Activated T-cell treated with anti-CD3 and anti-CD28 coated beads, Interleukin-2, amount 50 U/mL, for 24 hours (primary cell): Measurements from ENCODE around the gene EPM2A.

Experiments
- DNase-seq: peaks from one replicate; pipeline ENCODE4 v3.0.0-alpha.2; 2020
- H3K27ac Mint-ChIP-seq: 2 replicates; pipeline ENCODE4 v1.8.0; 2020; ENCODE audit warnings: mild to moderate bottlenecking, mixed read lengths
- H3K27me3 Mint-ChIP-seq: 2 replicates; pipeline ENCODE4 v1.8.0; 2020; ENCODE audit warnings: mixed read lengths
- H3K36me3 Mint-ChIP-seq: 2 replicates; pipeline ENCODE4 v1.8.0; 2020; ENCODE audit warnings: low read depth, mixed read lengths
- H3K4me1 Mint-ChIP-seq: 2 replicates; pipeline ENCODE4 v1.8.0; 2020; ENCODE audit warnings: low read depth, mixed read lengths
- H3K4me3 Mint-ChIP-seq: 2 replicates; pipeline ENCODE4 v1.8.0; 2020; ENCODE audit warnings: mild to moderate bottlenecking, moderate library complexity, mixed read lengths
- H3K9me3 Mint-ChIP-seq: 2 replicates; pipeline ENCODE4 v1.8.0; 2020; ENCODE audit warnings: mixed read lengths

The EPM2A gene

GRCh38 chr6:145735356-145736165, at the start of gene EPM2A:
Gene EPM2A, minus strand, starts transcription at chr6:145735520. Its CDS starts 22 bp downstream, at chr6:145735498.
- H3K4me3 Mint-ChIP-seq: peak within 1 kb of the TSS; percentile 91
- peak; percentile 86 for DNase-seq
- H3K9me3 Mint-ChIP-seq: peaks cover 6% of the 10 kb centered on the region
- H3K4me1 Mint-ChIP-seq: peaks cover 35% of the 10 kb centered on the region
- H3K36me3 Mint-ChIP-seq: peaks cover 7% of the 10 kb centered on the region
- no peaks in the 10 kb centered on the region for H3K27me3 Mint-ChIP-seq
- peak within 1 kb of the TSS; percentile 99 for H3K27ac Mint-ChIP-seq

GRCh38 chr6:145784683-145785082, 49.4 kb upstream of the EPM2A start:
- Mint-ChIP-seq H3K27me3 (no peaks in the 10 kb centered on the region), H3K4me3 (no peak overlapping the region), H3K4me1 (no peaks in the 10 kb centered on the region), H3K27ac (no peak overlapping the region), H3K9me3 (peaks cover 19% of the 10 kb centered on the region), H3K36me3 (peaks cover 11% of the 10 kb centered on the region)
- DNase-seq: no peak

GRCh38 chr6:145783796-145784195, 48.5 kb upstream of the EPM2A start:
- Mint-ChIP-seq H3K4me1 (no peaks in the 10 kb centered on the region), H3K27ac (no peak overlapping the region)

DNA sequence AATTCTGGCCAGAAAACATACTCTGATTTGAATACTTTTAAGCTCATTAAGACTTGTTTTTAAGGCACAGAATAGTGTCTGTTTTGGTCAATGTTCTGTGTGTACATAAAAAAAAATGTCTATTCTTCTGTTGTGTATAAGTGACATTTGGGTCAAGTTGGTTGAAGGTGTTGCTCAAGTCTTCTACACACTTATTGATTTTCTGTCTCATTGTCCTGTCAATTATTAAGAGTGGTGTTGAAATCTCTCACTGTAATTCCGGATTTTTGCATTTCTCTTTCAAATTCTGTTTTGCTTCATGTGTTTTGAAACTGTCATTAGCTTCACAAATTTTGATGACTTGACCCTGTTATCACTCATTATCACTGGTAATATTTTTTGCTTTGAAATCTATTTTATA, 37.5 kb upstream of the EPM2A start:
- Mint-ChIP-seq H3K4me3 (no peak overlapping the region), H3K9me3 (no peaks in the 10 kb centered on the region), H3K27ac (no peak overlapping the region), H3K36me3 (no peaks in the 10 kb centered on the region), H3K4me1 (no peaks in the 10 kb centered on the region), H3K27me3 (no peaks in the 10 kb centered on the region)
- DNase-seq: no peak

More at GRCh38 chr6:145783796-145784195, 48.5 kb upstream of the EPM2A start:
- Mint-ChIP-seq H3K4me3 (no peak overlapping the region), H3K27me3 (no peaks in the 10 kb centered on the region), H3K9me3 (peaks cover 18% of the 10 kb centered on the region), H3K36me3 (peaks cover 11% of the 10 kb centered on the region)
- DNase-seq: no peak

GRCh38 chr6:145765449-145765848, 30.1 kb upstream of the EPM2A start:
- DNase-seq: no peak
- no peaks in the 10 kb centered on the region for H3K9me3 Mint-ChIP-seq
- H3K4me1 Mint-ChIP-seq: no peaks in the 10 kb centered on the region
- H3K36me3 Mint-ChIP-seq: no peaks in the 10 kb centered on the region
- H3K4me3 Mint-ChIP-seq: no peak overlapping the region
- H3K27ac Mint-ChIP-seq: no peak overlapping the region
- no peaks in the 10 kb centered on the region for H3K27me3 Mint-ChIP-seq

- Mint-ChIP-seq H3K4me1 (no peaks in the 10 kb centered on the region), H3K27me3 (no peaks in the 10 kb centered on the region), H3K27ac (no peak overlapping the region), H3K36me3 (no peaks in the 10 kb centered on the region), H3K9me3 (no peaks in the 10 kb centered on the region), H3K4me3 (no peak overlapping the region)
- DNase-seq: no peak
Observed at GRCh38 chr6:145763742-145764141, 28.4 kb upstream of the EPM2A start.

DNA sequence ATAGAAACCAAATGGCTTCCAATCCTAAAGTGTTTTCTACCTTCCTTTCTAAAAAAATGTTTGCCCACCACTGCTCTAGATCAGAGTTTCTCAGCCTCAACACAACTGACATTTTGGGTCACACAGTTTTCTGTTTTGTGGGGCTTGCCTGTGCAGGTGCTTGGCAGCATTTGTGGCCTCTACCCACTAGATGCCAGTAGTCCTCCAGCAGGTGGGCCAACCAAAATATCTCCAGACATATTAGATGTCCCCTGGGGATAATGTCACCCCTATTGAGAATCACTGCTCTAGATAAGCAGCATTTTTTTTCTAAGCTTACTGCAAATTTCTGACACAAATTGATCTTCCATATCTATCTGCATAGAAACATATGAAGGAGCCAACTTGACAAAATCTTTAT, 26.3 kb upstream of the EPM2A start:
- H3K36me3 Mint-ChIP-seq: no peaks in the 10 kb centered on the region
- H3K27ac Mint-ChIP-seq: no peak overlapping the region
- H3K27me3 Mint-ChIP-seq: peaks cover 3% of the 10 kb centered on the region
- H3K4me1 Mint-ChIP-seq: no peaks in the 10 kb centered on the region
- H3K9me3 Mint-ChIP-seq: no peaks in the 10 kb centered on the region
- no peak overlapping the region for H3K4me3 Mint-ChIP-seq
- no peak for DNase-seq

DNA sequence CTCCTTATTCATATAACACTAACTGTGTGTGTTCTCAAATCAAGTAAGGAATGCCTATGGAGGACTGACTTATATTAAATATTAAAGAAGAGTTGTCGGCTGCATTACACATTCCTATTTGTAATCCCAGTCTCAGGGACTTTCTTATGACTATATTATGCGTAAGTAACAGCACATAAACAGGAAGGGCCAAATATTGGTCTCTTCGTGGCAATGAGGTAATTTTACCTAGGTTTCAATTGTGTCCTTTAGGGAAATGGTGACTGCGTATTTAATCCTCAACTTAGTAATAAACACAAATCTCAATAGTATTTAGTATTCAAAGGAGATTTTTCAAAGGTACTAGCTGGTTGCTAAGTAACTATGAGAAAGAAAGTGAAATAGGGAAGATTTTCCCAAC, 22.8 kb upstream of the EPM2A start:
- H3K27ac Mint-ChIP-seq: no peak overlapping the region
- H3K27me3 Mint-ChIP-seq: peaks cover 3% of the 10 kb centered on the region
- no peaks in the 10 kb centered on the region for H3K36me3 Mint-ChIP-seq
- H3K4me3 Mint-ChIP-seq: no peak overlapping the region
- DNase-seq: no peak
- no peaks in the 10 kb centered on the region for H3K4me1 Mint-ChIP-seq
- no peaks in the 10 kb centered on the region for H3K9me3 Mint-ChIP-seq

GRCh38 chr6:145756170-145756662, 20.9 kb upstream of the EPM2A start:
- DNase-seq: no peak
- no peaks in the 10 kb centered on the region for H3K9me3 Mint-ChIP-seq
- H3K4me1 Mint-ChIP-seq: no peaks in the 10 kb centered on the region
- H3K27ac Mint-ChIP-seq: no peak overlapping the region
- no peak overlapping the region for H3K4me3 Mint-ChIP-seq
- H3K27me3 Mint-ChIP-seq: peaks cover 3% of the 10 kb centered on the region
- H3K36me3 Mint-ChIP-seq: no peaks in the 10 kb centered on the region

- no peaks in the 10 kb centered on the region for H3K4me1 Mint-ChIP-seq
- H3K9me3 Mint-ChIP-seq: no peaks in the 10 kb centered on the region
- H3K4me3 Mint-ChIP-seq: no peak overlapping the region
- H3K27ac Mint-ChIP-seq: no peak overlapping the region
- no peak for DNase-seq
- H3K36me3 Mint-ChIP-seq: no peaks in the 10 kb centered on the region
- peaks cover 3% of the 10 kb centered on the region for H3K27me3 Mint-ChIP-seq
Observed at GRCh38 chr6:145755682-145756081, 20.4 kb upstream of the EPM2A start.

DNA sequence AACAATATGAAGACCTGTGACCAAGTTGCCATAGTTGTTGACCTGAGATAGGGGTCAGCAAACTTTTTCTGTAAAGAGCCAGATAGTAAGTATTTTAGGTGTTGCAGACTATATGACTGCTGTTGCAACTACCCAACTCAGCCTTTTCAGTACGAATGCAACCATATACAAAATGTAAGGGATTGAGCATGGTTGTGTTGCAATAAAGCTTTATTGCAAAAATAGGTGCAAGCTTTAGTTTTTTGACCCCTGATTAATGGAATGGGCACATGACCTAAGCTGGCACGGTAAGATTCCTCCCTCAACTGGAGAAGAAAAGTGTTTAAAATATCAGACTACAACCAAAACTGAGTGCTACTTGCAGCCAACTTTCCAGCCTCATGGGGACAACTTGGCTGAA, 17.3 kb upstream of the EPM2A start:
- H3K36me3 Mint-ChIP-seq: no peaks in the 10 kb centered on the region
- no peaks in the 10 kb centered on the region for H3K9me3 Mint-ChIP-seq
- DNase-seq: no peak
- peaks cover 8% of the 10 kb centered on the region for H3K4me1 Mint-ChIP-seq
- H3K4me3 Mint-ChIP-seq: no peak overlapping the region
- no peak overlapping the region for H3K27ac Mint-ChIP-seq
- peaks cover 3% of the 10 kb centered on the region for H3K27me3 Mint-ChIP-seq

- H3K9me3 Mint-ChIP-seq: no peaks in the 10 kb centered on the region
- no peaks in the 10 kb centered on the region for H3K36me3 Mint-ChIP-seq
- no peaks in the 10 kb centered on the region for H3K27me3 Mint-ChIP-seq
- DNase-seq: no peak
- no peak overlapping the region for H3K27ac Mint-ChIP-seq
- peaks cover 8% of the 10 kb centered on the region for H3K4me1 Mint-ChIP-seq
- no peak overlapping the region for H3K4me3 Mint-ChIP-seq
Observed at GRCh38 chr6:145749632-145750031, 14.3 kb upstream of the EPM2A start.

GRCh38 chr6:145745861-145746260, 10.5 kb upstream of the EPM2A start:
- Mint-ChIP-seq H3K4me1 (peaks cover 8% of the 10 kb centered on the region), H3K36me3 (no peaks in the 10 kb centered on the region), H3K27me3 (no peaks in the 10 kb centered on the region), H3K4me3 (no peak overlapping the region), H3K27ac (no peak overlapping the region), H3K9me3 (no peaks in the 10 kb centered on the region)
- no peak for DNase-seq

DNA sequence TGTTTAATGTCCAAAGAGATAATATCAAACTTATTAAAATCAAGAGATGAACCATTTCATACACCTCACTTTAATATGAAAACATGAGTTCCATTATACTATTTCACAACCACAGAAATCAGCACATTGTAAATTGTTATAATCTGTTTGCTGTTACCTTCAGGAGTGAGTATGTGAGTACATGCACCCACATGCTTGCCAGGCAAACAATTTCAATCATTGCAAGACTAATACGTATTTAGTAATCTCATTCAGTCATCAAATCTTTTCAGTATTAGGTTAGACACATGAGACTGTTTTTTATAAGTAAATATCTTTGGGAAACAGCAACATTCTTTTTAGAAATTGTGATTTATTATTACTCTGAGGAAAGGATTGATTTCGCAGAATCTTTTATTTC, 9.3 kb upstream of the EPM2A start:
- H3K27ac Mint-ChIP-seq: no peak overlapping the region
- H3K4me3 Mint-ChIP-seq: no peak overlapping the region
- no peak for DNase-seq
- H3K4me1 Mint-ChIP-seq: peaks cover 3% of the 10 kb centered on the region
- H3K27me3 Mint-ChIP-seq: no peaks in the 10 kb centered on the region
- peaks cover 2% of the 10 kb centered on the region for H3K9me3 Mint-ChIP-seq
- no peaks in the 10 kb centered on the region for H3K36me3 Mint-ChIP-seq

DNA sequence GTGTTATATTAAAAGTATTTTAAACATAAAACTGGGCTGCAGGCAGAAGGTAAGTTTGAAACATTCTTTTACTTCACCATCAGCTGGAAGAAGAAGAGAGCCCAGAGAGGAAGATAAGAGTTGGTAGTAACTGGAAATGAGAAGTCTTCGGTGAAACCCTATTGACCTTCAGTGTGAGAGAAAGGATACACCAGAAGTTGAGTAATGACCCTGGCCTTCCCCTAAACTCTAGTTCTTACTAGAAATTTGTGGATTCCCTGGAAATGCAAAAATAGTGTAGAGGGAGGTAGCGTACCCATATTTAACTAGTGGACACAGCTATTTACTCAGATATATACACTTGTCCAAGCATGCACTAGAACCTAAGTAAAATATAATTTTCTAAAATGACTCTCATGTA, 8.0 kb upstream of the EPM2A start:
- Mint-ChIP-seq H3K4me3 (no peak overlapping the region), H3K4me1 (no peaks in the 10 kb centered on the region), H3K27me3 (no peaks in the 10 kb centered on the region), H3K36me3 (no peaks in the 10 kb centered on the region), H3K9me3 (peaks cover 2% of the 10 kb centered on the region), H3K27ac (no peak overlapping the region)
- no peak for DNase-seq
